ENCODE data around the gene SCUBE3.

- TF ChIP-seq, protein P1, sequence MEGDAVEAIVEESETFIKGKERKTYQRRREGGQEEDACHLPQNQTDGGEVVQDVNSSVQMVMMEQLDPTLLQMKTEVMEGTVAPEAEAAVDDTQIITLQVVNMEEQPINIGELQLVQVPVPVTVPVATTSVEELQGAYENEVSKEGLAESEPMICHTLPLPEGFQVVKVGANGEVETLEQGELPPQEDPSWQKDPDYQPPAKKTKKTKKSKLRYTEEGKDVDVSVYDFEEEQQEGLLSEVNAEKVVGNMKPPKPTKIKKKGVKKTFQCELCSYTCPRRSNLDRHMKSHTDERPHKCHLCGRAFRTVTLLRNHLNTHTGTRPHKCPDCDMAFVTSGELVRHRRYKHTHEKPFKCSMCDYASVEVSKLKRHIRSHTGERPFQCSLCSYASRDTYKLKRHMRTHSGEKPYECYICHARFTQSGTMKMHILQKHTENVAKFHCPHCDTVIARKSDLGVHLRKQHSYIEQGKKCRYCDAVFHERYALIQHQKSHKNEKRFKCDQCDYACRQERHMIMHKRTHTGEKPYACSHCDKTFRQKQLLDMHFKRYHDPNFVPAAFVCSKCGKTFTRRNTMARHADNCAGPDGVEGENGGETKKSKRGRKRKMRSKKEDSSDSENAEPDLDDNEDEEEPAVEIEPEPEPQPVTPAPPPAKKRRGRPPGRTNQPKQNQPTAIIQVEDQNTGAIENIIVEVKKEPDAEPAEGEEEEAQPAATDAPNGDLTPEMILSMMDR (conservative IDR thresholded peaks at IDR 0.05; ENCODE audit: low read depth, low read length) = no peak
- TF ChIP-seq POLR2A (IDR thresholded peaks at IDR 0.05; ENCODE audit: low read depth, low read length) (no peak), NFE2L2 (IDR thresholded peaks at IDR 0.05; ENCODE audit: low read depth, low read length) (no peak), CEBPB (IDR thresholded peaks at IDR 0.05; ENCODE audit: low read depth, low read length) (no peak), SMC3 (IDR thresholded peaks at IDR 0.05; ENCODE audit: low read depth, low read length) (no peak), RAD21 (IDR thresholded peaks at IDR 0.05; ENCODE audit: low read length) (no peak), MAZ (IDR thresholded peaks at IDR 0.05; ENCODE audit: borderline replicate concordance, low read depth, low read length) (no peak), RFX5 (IDR thresholded peaks at IDR 0.05; ENCODE audit: low read depth, low read length) (no peak), RCOR1 (IDR thresholded peaks at IDR 0.05; ENCODE audit: insufficient replicate concordance, low read length) (no peak)
Measured at GRCh38 chr6:35186571-35186970, 27.2 kb upstream of the SCUBE3 start.

Data from IMR-90 (cell line).